ENCODE results near the gene AXIN2.

Gene AXIN2

DNA sequence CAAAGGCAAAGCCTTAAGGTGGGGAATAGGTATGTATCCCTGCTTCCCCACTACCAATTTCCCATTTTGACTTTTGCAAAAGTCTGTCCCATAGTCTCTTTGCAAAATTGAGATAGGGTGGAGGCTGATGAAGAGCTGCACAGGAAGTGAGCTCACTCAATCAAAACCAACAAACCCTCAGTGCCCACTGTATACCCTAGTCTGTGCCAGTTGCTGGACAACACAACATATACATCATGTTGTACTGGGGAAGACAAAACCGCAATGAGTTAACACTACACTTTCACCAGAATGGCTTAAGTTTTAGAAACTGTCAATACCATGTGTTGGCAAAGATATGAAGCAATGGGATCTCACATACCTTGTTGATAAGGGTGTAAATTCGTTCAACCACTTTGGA lies 40.4 kb upstream of the AXIN2 start:
- H3K79me2 ChIP-seq (ENCODE audit: insufficient read depth, low read depth): no peaks in the 10 kb centered on the region
- no peaks in the 10 kb centered on the region for H3K36me3 ChIP-seq (ENCODE audit: insufficient read depth)
- H3K27me3 ChIP-seq (ENCODE audit: insufficient read depth, low read depth): no peaks in the 10 kb centered on the region
- H4K20me1 ChIP-seq (ENCODE audit: insufficient read depth): no peaks in the 10 kb centered on the region
- no peak overlapping the region for H2AFZ ChIP-seq (ENCODE audit: low read depth)
- H3K4me1 ChIP-seq (ENCODE audit: low read depth, poor library complexity, severe bottlenecking): no peaks in the 10 kb centered on the region
- H3K4me3 ChIP-seq (IDR thresholded peaks at IDR 0.05; ENCODE audit: insufficient read depth, low read depth, low read length): no peak overlapping the region
- H3K27ac ChIP-seq: no peak overlapping the region
- TF ChIP-seq, protein P1, sequence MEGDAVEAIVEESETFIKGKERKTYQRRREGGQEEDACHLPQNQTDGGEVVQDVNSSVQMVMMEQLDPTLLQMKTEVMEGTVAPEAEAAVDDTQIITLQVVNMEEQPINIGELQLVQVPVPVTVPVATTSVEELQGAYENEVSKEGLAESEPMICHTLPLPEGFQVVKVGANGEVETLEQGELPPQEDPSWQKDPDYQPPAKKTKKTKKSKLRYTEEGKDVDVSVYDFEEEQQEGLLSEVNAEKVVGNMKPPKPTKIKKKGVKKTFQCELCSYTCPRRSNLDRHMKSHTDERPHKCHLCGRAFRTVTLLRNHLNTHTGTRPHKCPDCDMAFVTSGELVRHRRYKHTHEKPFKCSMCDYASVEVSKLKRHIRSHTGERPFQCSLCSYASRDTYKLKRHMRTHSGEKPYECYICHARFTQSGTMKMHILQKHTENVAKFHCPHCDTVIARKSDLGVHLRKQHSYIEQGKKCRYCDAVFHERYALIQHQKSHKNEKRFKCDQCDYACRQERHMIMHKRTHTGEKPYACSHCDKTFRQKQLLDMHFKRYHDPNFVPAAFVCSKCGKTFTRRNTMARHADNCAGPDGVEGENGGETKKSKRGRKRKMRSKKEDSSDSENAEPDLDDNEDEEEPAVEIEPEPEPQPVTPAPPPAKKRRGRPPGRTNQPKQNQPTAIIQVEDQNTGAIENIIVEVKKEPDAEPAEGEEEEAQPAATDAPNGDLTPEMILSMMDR (conservative IDR thresholded peaks at IDR 0.05; ENCODE audit: low read depth, low read length): no peak
- no peak overlapping the region for H3K4me2 ChIP-seq
- no peak overlapping the region for H3K9ac ChIP-seq

DNA sequence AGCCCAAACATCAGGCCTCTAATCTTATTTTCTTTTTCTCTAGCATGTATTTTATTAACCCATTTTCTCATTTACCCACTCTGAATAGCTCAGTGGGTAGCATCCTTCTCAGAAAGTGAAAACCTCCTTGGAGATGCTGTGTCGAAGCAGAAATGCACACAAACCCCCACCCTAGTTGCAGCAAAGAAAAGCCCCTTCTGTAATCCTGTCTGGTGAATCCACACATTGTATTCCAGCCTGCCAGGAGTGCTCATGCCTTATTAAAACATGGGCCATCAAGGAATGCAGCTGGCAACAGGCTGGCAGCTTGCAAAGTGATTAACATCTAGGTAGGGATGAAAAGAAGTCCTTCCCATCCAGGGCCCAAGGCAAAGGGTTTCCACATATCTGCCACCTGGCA lies 39.7 kb upstream of the AXIN2 start:
- Histone ChIP-seq H3K4me2 (no peak overlapping the region), H3K27me3 (ENCODE audit: insufficient read depth, low read depth) (no peaks in the 10 kb centered on the region), H4K20me1 (ENCODE audit: insufficient read depth) (no peaks in the 10 kb centered on the region), H3K4me3 (IDR thresholded peaks at IDR 0.05; ENCODE audit: insufficient read depth, low read depth, low read length) (no peak overlapping the region), H3K27ac (no peak overlapping the region), H3K4me1 (ENCODE audit: low read depth, poor library complexity, severe bottlenecking) (no peaks in the 10 kb centered on the region), H3K9ac (no peak overlapping the region), H2AFZ (ENCODE audit: low read depth) (no peak overlapping the region), H3K36me3 (ENCODE audit: insufficient read depth) (no peaks in the 10 kb centered on the region), H3K79me2 (ENCODE audit: insufficient read depth, low read depth) (no peaks in the 10 kb centered on the region)
- TF ChIP-seq, protein P1 (conservative IDR thresholded peaks at IDR 0.05; ENCODE audit: low read depth, low read length): no peak

DNA sequence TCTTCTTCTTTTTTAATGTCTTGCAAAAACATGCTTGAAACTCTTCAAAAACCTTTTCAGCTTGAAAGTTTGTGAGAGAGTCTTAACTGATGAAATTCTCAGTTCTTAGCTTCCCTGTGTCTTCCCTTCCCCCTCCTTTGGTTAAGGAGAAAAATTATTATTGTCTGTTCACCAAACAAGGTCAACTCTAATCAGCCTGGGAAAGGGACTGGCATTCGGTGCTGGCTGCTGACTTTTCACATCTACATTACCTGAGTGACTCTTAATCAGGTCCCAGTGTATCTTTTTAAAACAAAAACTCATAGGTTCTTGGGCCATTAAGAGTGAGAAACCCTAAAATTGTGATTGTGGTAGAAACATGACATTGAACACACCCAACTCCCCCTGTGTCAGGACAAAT lies 39.1 kb upstream of the AXIN2 start:
- no peak overlapping the region for H3K27ac ChIP-seq
- H3K4me2 ChIP-seq: no peak overlapping the region
- no peak overlapping the region for H2AFZ ChIP-seq (ENCODE audit: low read depth)
- H3K79me2 ChIP-seq (ENCODE audit: insufficient read depth, low read depth): no peaks in the 10 kb centered on the region
- no peaks in the 10 kb centered on the region for H4K20me1 ChIP-seq (ENCODE audit: insufficient read depth)
- H3K4me3 ChIP-seq (IDR thresholded peaks at IDR 0.05; ENCODE audit: insufficient read depth, low read depth, low read length): no peak overlapping the region
- no peak overlapping the region for H3K9ac ChIP-seq
- no peaks in the 10 kb centered on the region for H3K4me1 ChIP-seq (ENCODE audit: low read depth, poor library complexity, severe bottlenecking)
- TF ChIP-seq, protein P1 (conservative IDR thresholded peaks at IDR 0.05; ENCODE audit: low read depth, low read length): no peak
- H3K27me3 ChIP-seq (ENCODE audit: insufficient read depth, low read depth): no peaks in the 10 kb centered on the region
- no peaks in the 10 kb centered on the region for H3K36me3 ChIP-seq (ENCODE audit: insufficient read depth)

DNA sequence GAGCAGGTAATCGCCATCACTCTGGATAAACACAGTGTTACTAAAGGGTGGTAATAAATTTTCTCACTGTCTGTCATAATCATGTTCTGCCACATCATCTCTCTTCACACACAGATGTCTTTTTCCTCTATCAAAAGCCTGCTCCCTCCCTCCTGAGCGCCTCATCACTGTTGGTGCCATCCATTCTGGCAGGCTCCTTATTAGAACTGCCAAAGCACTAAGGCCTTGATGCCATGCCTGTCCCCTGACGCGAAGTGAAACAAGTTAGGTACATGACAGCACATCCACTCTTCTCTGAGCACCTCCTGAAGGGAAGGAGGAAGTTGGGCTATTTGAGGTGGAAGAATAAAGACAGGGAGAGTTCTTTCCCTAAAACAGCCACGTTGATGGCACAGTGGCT lies 38.2 kb upstream of the AXIN2 start:
- Histone ChIP-seq H3K4me3 (IDR thresholded peaks at IDR 0.05; ENCODE audit: insufficient read depth, low read depth, low read length) (no peak overlapping the region), H3K79me2 (ENCODE audit: insufficient read depth, low read depth) (no peaks in the 10 kb centered on the region), H4K20me1 (ENCODE audit: insufficient read depth) (no peaks in the 10 kb centered on the region), H3K4me2 (no peak overlapping the region), H3K36me3 (ENCODE audit: insufficient read depth) (no peaks in the 10 kb centered on the region), H3K27ac (no peak overlapping the region), H3K27me3 (ENCODE audit: insufficient read depth, low read depth) (no peaks in the 10 kb centered on the region), H2AFZ (ENCODE audit: low read depth) (no peak overlapping the region), H3K9ac (no peak overlapping the region), H3K4me1 (ENCODE audit: low read depth, poor library complexity, severe bottlenecking) (no peaks in the 10 kb centered on the region)
- TF ChIP-seq, protein P1 (conservative IDR thresholded peaks at IDR 0.05; ENCODE audit: low read depth, low read length): no peak

DNA sequence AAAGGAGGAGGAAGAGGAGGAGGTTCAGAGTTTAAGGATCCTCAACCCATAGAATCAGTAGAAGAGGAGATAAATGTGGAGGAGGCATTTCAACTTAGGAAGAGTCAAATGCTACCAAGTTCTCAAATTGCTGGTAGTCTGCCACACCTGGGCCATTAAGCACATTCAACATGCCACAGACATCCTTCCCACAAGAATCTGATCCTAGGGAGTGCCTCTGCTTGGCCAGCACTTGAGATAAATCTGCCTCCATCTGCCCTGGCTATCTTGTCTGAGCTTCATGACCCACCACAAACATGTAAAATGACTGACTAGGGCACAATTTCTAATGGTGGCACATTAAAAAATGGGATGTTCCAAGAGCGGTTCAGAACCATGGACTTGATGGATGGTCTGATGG lies 37.3 kb upstream of the AXIN2 start:
- Histone ChIP-seq H3K27me3 (ENCODE audit: insufficient read depth, low read depth) (no peaks in the 10 kb centered on the region), H3K79me2 (ENCODE audit: insufficient read depth, low read depth) (no peaks in the 10 kb centered on the region), H2AFZ (ENCODE audit: low read depth) (no peak overlapping the region), H3K4me2 (no peak overlapping the region), H3K4me1 (ENCODE audit: low read depth, poor library complexity, severe bottlenecking) (no peaks in the 10 kb centered on the region), H3K9ac (no peak overlapping the region), H4K20me1 (ENCODE audit: insufficient read depth) (no peaks in the 10 kb centered on the region), H3K36me3 (ENCODE audit: insufficient read depth) (no peaks in the 10 kb centered on the region), H3K4me3 (IDR thresholded peaks at IDR 0.05; ENCODE audit: insufficient read depth, low read depth, low read length) (no peak overlapping the region), H3K27ac (no peak overlapping the region)
- TF ChIP-seq, protein P1 (conservative IDR thresholded peaks at IDR 0.05; ENCODE audit: low read depth, low read length): no peak
